Endometrial microvascular endothelial cells (primary cell): ENCODE results near the gene GNG14. TPM values are rescaled to one million over a fixed set of nuclear protein-coding genes. Genes with fewer than 3 reads are reported as not detected.
"Not testable (repeated sequence)": the region's sequence is repeated elsewhere in the genome, so short reads cannot be mapped to it uniquely, and the experiment has no call there.

Experiments
- in situ Hi-C: cut with HindIII; loops from 2 replicates; pipeline ENCODE4 v1.10.0; 2017; ENCODE audit warnings: low sequenced_read_pairs, low pct_unique_long_range_greater_than_20kb; ENCODE audit errors: inconsistent ontology term
- total RNA-seq: library from RNA; depleted of rRNA; stranded (reverse); fragments of >200 nt; gene quantifications from one replicate; pipeline ENCODE4 v1.2.3, GENCODE V29; 2015; ENCODE audit errors: inconsistent ontology term

GNG14 gene
- not detected for total RNA-seq

DNA sequence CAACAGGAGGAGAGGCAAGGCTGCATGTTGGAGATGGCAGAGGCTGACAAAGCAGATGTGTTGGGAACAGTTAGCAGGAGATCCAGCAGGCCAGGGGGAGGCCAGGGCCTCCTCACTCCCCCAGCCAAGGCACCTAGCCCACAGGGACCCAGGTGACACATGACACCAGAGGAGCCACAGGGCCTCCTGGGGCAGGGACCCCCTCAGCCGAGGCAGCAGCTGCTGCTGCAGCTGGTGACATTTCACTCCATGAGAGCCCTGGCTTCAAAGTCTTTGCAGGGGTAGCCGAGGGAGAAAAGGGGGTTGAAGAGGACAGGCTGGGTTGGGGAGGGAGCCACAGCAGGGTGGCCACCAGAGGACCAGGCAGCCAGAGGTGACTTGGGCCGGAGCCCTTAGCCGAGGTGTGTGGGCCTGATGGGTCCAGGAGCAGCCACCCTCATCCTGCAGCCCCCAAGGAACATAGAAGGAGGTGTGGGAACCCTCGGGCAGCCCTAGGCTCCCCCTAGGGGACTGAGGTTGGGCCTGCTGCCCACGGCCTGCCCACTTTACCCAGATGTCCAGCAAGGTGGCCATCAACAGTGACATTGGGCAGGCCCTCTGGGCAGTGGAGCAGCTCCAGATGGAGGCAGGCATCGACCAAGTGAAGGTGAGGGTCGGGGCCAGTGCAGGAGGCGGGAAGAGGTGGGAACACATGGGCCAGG lies at the start of gene GNG14:
GNG14 (plus strand) TSS at position 503 of the 701 bp plus-strand sequence; CDS start at position 554, 51 bp downstream.
- in situ Hi-C loops: no loop called here

DNA sequence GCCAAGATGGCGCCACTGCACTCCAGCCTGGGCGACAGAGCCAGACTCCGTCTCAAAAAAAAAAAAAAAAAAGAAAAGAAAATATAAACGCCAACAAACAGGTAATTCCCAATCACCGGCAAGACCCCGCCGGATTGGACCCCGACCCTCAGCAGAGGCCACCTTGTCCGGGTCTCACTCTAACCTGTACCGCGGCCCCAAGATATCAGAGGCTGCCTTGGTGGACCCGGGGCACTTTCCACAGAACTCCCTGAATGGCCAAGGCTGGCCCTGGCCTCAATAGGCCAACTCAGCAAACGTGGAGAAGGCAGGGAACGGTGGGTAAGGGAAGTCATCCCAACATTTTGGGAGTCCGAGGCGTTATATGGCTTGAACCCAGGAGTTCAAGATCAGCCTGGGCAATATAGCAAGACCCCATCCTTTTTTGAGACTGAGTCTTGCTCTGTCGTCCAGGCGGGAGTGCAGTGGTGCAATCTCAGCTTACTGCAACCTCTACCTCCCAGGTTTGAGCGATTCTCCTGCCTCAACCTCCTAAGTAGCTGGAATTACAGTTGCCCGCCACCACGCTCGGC lies 49.1 kb upstream of the GNG14 start:
- in situ Hi-C loops: no loop called here

DNA sequence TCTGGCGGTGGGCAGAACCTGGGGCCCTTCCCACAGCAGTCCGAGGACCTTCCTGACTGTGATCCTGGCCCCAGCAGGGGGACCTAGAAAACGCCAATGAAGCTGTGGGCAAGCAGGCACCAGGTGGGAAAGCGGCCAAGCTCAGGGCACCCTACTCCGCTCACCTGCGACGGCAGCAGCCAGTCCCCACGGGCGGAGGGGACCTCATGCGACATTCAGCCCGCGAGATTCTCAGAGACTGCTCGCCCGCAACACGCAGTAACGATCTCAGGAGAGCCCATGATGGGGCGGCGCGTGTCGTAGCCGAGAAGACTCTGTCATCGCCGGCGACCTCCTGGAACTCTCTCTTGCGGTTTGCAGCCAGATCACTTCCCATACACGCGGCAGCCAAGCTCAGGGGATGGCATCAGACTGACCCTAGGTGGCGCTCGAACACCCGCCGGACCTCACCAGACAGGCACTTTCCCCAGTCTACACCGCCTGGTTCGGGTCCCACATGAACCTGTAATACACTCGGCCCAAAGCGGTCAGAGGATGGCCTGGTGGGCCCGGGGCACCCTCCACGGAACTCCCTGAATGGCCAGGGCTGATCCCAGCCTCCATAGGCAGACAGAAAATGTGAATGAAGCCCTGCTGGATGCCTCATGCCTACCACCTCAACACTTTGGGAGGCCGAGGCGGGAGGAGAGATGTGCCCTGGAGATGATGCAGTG lies 47.7 kb upstream of the GNG14 start:
- in situ Hi-C loops: no loop called here

GRCh38 chr19:12641456-12641855 lies 46.3 kb upstream of the GNG14 start:
- in situ Hi-C loops: no loop called here

DNA sequence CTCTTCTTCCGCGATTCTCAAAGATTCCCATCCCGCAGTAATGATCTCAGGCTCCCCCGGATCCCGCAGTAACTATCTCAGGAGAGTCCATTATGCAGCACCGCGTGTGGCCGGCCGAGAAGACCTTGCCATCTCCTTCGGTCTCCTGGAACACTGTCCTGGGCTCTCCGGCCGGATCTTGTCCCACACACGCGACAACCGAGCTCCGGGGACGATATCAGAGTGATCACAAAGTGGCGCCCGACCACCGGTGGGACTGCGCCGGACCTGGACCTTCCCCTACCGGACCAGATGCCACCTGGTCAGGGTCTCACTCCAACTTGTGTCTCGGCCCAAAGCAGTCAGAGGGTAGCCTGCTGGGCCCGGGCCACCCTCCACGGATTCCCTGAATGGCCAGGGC lies 45.3 kb upstream of the GNG14 start:
- in situ Hi-C loops: no loop called here

GRCh38 chr19:12643716-12644115 lies 44.1 kb upstream of the GNG14 start:
- in situ Hi-C loops: not testable (repeated sequence)

DNA sequence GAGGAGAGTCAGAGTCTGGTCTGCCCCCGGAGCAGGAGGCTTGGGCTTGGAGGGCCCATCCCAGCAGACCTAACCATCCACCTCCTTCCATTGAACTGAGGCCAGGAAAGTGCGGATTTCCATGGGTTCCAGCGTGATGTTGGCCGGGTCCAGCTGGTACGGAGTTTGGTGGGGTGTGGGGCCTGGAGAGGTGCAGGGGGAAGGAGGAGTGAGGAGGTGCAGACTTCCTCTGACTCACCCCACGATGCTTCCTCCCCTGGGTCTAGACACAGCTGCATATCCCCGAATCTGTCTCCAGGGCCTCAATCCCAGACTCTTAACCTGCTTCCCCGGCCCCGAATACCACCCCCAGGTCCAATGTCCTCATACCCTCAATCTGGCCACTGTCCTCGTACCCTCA lies 41.2 kb upstream of the GNG14 start:
- in situ Hi-C loops: no loop called here

DNA sequence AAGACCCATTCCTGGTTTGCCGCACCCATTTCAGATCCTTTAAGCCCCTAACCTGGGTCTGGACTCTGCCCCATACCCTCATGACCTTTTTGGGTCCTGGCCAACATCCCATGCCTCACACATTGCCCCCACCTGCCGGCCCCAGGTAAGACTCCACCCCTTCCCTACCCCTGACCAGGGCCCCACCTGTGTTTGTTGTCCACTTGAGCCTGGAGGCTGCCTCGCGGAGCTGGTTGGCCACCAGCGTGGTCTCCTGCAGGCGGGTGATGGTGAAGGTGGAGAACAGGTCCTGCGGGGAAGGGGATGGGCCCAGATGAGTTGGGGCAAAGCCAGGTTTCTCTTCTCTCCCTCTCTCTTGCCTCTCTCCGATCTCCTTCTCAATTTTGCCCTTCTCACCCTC lies 40.8 kb upstream of the GNG14 start:
- in situ Hi-C loops: no loop called here

GRCh38 chr19:12647490-12648071 lies 40.2 kb upstream of the GNG14 start:
- in situ Hi-C loops: no loop called here

- in situ Hi-C loops: no loop called here
Measured at GRCh38 chr19:12648088-12648487, 39.7 kb upstream of the GNG14 start.

- in situ Hi-C loops: no loop called here
Measured at GRCh38 chr19:12649941-12650340, 37.9 kb upstream of the GNG14 start.

DNA sequence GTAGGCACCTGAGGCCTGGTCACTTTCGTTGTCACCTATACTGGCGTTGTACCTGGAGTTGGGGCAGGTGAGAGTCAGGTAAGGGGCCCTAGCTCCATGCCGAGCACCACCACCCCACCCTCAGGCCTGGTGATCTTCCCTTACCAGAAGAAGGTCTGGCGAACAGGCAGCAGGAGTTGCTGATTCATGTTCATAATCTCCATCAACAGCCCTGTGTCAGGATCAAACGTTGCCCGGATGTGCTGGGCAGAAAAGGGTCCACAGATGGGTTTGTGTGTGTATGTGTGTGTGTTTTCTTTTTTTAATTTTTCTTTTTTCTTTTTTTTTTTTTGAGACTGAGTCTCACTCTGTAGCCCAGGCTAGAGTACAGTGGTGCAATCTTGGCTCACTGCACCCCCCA lies 35.6 kb upstream of the GNG14 start:
- in situ Hi-C loops: no loop called here

DNA sequence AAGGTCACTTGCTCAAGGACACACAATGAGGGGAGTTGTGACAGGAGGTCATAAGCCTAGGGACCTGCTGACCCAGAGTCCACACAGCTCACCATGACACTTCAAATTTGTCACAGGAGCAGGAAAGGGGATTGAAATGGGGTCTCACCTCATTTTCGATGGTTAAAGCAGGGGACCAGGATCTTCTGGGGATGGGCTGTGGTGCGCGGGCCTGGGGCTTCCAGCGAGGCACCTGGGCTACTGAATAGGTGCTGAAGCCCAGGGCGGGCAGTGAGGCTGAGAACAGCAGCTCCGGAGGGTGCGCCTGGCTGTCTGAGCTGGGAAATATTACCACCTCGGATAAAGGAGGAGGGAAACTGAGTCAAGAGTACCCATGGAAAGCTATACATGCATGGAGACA lies 32.3 kb upstream of the GNG14 start:
- in situ Hi-C loops: no loop called here

GRCh38 chr19:12656899-12657571 lies 30.8 kb upstream of the GNG14 start:
- in situ Hi-C loops: no loop called here

GRCh38 chr19:12657966-12658365 lies 29.8 kb upstream of the GNG14 start:
- in situ Hi-C loops: no loop called here

DNA sequence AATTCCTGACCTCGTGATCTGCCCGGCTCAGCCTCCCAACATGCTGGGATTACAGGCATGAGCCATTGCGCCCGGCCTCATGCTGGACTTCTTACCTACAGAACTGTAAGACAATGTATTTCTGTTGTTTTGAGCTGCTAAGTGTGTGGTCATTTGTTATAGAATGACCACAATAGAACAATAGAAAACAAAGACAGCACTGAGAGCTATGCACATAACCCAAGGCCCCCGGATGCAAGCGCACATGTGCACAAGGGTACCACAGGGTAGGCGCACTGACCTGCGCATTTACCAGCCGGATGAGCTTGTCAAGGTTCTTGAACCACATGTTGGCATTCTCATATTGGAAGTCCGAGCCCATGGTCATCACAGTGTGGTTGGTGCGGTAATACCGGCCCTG lies 26.8 kb upstream of the GNG14 start:
- in situ Hi-C loops: no loop called here

DNA sequence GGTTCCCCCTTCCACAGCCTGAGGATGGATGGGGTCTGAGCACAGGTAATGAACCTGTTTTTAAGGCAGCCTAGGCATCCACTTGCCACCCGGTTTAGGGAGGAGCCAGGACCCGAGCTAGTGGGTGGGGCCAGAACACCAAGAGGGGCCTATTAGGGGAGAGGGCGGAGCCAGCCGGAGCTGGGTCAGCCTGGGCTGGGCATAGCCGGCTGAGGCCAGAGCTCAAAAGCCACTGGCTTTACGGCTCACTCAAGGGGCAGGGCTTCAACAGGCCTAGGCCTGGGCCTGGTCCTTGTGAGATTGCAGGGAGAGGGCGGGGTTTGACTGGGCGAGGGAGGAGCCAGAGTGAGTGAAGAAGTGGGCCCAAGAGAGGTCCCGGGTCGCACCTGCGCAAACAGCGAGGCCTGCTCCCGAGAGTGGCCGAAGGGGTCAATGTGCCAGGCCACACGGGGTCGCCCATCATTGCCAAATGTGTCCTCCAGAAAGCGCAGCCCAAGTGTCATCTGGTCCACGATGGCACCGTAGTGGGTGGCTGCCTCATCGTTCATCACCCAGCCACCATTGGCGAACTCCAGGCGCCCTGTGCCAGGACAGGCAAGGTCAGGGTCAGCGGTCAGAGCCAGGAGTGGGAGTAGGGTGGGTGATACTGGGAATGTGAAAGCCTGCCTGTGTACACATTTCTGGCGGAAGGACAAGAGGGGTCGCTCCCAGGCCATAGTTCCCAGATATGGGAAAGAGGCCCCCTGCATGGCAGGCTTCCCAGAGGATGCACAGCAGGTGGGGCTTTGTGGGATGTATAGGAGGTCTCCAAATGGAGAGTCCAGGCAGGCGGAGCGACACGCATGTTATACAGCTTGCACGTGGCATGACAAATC lies 23.2 kb upstream of the GNG14 start:
- in situ Hi-C loops: no loop called here

DNA sequence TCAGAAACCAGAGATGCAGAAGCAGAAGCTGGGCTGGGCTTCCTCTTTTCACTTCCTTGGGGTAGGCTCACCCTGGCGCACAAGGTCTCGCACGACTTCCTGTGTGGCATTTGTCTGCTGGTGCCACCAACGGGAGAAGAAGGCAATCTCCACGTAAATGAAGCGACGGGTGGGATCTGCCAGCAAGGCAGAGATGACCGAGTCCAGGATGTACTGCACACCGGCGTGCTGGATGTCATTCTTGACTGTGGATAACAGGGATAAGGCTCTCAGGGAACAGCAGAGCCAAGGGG lies 22.6 kb upstream of the GNG14 start:
- in situ Hi-C loops: no loop called here
